Panc1 (cell line): ENCODE results near the gene PLXND1.
A peak's percentile ranks its signal among the peaks of the same experiment; 100 is the strongest.

ENCODE experiments used
- POLR2AphosphoS5 ChIP-seq: IDR thresholded peaks from 2 replicates; pipeline ENCODE4 v1.6.1; 2012; ENCODE audit warnings: mild to moderate bottlenecking, low read depth, low read length, moderate library complexity
- SIN3A ChIP-seq: IDR thresholded peaks from 2 replicates; pipeline ENCODE4 v1.6.1; 2012; ENCODE audit warnings: low read depth, mild to moderate bottlenecking, low read length, moderate library complexity, borderline replicate concordance; ENCODE audit not compliant: insufficient read depth
- TCF7L2 ChIP-seq: IDR thresholded peaks from 2 replicates; pipeline ENCODE4 v1.6.1; 2011; ENCODE audit warnings: mild to moderate bottlenecking, low read depth, low read length, inconsistent platforms
- TF ChIP-seq, protein P1 (sequence below): fragments of 450-650 bp; IDR thresholded peaks from 2 replicates; pipeline ENCODE4 v1.5.1; 2017; ENCODE audit warnings: mild to moderate bottlenecking
- TF ChIP-seq, protein P2 (sequence below), 2 experiments: IDR thresholded peaks; 2 replicates each; pipeline ENCODE4 v1.6.1; 2011 to 2012; ENCODE audit warnings: low read depth in 2 of 2, control low read depth in 1 of 2, low read length in 1 of 2, mild to moderate bottlenecking in 1 of 2, moderate library complexity in 1 of 2; ENCODE audit not compliant: insufficient read depth in 1 of 2

DNA sequence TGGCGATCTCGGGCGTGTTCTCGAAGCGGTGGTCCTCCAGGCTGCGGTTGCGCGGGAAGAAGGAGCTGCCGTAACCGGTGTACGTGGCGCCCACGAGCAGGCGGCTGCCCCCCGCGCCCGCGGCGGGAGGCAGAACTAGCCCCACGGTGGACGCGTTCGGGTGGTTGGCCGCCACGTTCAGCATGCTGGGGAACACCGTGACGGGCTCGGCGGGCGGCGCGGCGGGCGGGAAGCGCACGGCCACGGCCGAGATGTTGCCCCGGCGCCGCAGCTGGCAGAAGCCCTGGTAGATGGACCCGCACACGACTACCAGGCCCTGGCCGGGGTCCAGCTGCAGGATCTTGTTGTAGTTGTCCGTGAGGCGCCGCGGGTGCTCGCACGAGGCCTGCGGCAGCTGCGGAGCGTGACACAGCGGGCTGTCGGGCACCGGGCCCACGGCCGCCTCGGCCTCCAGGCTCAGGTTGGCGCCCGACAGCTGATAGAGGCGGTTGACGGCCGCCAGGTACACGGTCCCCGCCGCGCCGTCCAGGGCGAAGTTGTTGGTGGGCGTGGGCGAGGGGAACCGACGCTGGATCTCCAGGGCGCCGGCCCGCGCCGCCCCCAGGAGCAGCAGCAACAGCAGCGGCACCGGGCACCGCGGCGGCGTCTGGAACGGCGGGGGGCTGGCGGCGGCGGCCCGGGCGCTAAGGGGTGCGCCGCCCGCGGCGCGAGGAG is 397 bp downstream of the PLXND1 start:
- TF ChIP-seq, protein P1, sequence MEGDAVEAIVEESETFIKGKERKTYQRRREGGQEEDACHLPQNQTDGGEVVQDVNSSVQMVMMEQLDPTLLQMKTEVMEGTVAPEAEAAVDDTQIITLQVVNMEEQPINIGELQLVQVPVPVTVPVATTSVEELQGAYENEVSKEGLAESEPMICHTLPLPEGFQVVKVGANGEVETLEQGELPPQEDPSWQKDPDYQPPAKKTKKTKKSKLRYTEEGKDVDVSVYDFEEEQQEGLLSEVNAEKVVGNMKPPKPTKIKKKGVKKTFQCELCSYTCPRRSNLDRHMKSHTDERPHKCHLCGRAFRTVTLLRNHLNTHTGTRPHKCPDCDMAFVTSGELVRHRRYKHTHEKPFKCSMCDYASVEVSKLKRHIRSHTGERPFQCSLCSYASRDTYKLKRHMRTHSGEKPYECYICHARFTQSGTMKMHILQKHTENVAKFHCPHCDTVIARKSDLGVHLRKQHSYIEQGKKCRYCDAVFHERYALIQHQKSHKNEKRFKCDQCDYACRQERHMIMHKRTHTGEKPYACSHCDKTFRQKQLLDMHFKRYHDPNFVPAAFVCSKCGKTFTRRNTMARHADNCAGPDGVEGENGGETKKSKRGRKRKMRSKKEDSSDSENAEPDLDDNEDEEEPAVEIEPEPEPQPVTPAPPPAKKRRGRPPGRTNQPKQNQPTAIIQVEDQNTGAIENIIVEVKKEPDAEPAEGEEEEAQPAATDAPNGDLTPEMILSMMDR = no peak
- TF ChIP-seq POLR2AphosphoS5 (no peak; the same call in 1 of the 2 replicates), SIN3A (peak; percentile 56; the same call in 1 of the 2 replicates), TCF7L2 (no peak)
- TF ChIP-seq, protein P2, sequence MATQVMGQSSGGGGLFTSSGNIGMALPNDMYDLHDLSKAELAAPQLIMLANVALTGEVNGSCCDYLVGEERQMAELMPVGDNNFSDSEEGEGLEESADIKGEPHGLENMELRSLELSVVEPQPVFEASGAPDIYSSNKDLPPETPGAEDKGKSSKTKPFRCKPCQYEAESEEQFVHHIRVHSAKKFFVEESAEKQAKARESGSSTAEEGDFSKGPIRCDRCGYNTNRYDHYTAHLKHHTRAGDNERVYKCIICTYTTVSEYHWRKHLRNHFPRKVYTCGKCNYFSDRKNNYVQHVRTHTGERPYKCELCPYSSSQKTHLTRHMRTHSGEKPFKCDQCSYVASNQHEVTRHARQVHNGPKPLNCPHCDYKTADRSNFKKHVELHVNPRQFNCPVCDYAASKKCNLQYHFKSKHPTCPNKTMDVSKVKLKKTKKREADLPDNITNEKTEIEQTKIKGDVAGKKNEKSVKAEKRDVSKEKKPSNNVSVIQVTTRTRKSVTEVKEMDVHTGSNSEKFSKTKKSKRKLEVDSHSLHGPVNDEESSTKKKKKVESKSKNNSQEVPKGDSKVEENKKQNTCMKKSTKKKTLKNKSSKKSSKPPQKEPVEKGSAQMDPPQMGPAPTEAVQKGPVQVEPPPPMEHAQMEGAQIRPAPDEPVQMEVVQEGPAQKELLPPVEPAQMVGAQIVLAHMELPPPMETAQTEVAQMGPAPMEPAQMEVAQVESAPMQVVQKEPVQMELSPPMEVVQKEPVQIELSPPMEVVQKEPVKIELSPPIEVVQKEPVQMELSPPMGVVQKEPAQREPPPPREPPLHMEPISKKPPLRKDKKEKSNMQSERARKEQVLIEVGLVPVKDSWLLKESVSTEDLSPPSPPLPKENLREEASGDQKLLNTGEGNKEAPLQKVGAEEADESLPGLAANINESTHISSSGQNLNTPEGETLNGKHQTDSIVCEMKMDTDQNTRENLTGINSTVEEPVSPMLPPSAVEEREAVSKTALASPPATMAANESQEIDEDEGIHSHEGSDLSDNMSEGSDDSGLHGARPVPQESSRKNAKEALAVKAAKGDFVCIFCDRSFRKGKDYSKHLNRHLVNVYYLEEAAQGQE (IDR thresholded peaks at IDR 0.05; ENCODE audit: insufficient read depth in 1 of 2, low read depth in 2 of 2, low read length in 1 of 2) = no peak
